KMS-11 (cell line): Measurements from ENCODE around the gene KIF19.
"Not testable (repeated sequence)": the region's sequence is repeated elsewhere in the genome, so short reads cannot be mapped to it uniquely, and the experiment has no call there.

Source experiments
- H2AFZ ChIP-seq: fragments of 200-600 bp; sonication (generic); 2 replicates; pipeline ENCODE4 v1.6.1; 2016; ENCODE audit warnings: antibody characterized with exemption, mixed run types, low read depth
- H3K27ac ChIP-seq: fragments of 200-600 bp; sonication (generic); 2 replicates; pipeline ENCODE4 v1.6.1; 2016; ENCODE audit warnings: mild to moderate bottlenecking, mixed run types
- H3K27me3 ChIP-seq: fragments of 200-600 bp; sonication (generic); 2 replicates; pipeline ENCODE4 v1.6.1; 2017; ENCODE audit warnings: mild to moderate bottlenecking, low read depth, mixed run types, moderate library complexity; ENCODE audit not compliant: insufficient read depth
- H3K36me3 ChIP-seq: fragments of 200-600 bp; sonication (generic); 2 replicates; pipeline ENCODE4 v1.6.1; 2017; ENCODE audit warnings: mild to moderate bottlenecking, mixed run types; ENCODE audit not compliant: insufficient read depth
- H3K4me1 ChIP-seq: fragments of 200-600 bp; sonication (generic); 2 replicates; pipeline ENCODE4 v1.6.1; 2016; ENCODE audit warnings: mild to moderate bottlenecking, low read depth, mixed run types; ENCODE audit not compliant: poor library complexity, severe bottlenecking
- H3K4me2 ChIP-seq: fragments of 200-600 bp; sonication (generic); 2 replicates; pipeline ENCODE4 v1.7.0; 2016; ENCODE audit warnings: mild to moderate bottlenecking, mixed run types
- H3K4me3 ChIP-seq: fragments of 200-600 bp; sonication (generic); IDR thresholded peaks from 2 replicates; pipeline ENCODE4 v1.6.1; 2017; ENCODE audit warnings: low read depth, low read length, mixed read lengths; ENCODE audit not compliant: insufficient read depth
- H3K79me2 ChIP-seq: fragments of 200-600 bp; sonication (generic); 2 replicates; pipeline ENCODE4 v1.6.1; 2016; ENCODE audit warnings: low read depth, mixed run types; ENCODE audit not compliant: insufficient read depth
- H3K9ac ChIP-seq: fragments of 200-600 bp; sonication (generic); 2 replicates; pipeline ENCODE4 v1.6.1; 2016; ENCODE audit warnings: mild to moderate bottlenecking, mixed run types
- H4K20me1 ChIP-seq: fragments of 200-600 bp; sonication (generic); 2 replicates; pipeline ENCODE4 v1.6.1; 2016; ENCODE audit warnings: mild to moderate bottlenecking, mixed run types; ENCODE audit not compliant: insufficient read depth
- TF ChIP-seq, protein P1 (sequence below): fragments of 200-600 bp; sonication (generic); conservative IDR thresholded peaks from 2 replicates; pipeline ENCODE4 v1.6.1; 2017; ENCODE audit warnings: low read depth, mild to moderate bottlenecking, antibody characterized with exemption, low read length, moderate library complexity, mixed read lengths

Gene KIF19, protein sequence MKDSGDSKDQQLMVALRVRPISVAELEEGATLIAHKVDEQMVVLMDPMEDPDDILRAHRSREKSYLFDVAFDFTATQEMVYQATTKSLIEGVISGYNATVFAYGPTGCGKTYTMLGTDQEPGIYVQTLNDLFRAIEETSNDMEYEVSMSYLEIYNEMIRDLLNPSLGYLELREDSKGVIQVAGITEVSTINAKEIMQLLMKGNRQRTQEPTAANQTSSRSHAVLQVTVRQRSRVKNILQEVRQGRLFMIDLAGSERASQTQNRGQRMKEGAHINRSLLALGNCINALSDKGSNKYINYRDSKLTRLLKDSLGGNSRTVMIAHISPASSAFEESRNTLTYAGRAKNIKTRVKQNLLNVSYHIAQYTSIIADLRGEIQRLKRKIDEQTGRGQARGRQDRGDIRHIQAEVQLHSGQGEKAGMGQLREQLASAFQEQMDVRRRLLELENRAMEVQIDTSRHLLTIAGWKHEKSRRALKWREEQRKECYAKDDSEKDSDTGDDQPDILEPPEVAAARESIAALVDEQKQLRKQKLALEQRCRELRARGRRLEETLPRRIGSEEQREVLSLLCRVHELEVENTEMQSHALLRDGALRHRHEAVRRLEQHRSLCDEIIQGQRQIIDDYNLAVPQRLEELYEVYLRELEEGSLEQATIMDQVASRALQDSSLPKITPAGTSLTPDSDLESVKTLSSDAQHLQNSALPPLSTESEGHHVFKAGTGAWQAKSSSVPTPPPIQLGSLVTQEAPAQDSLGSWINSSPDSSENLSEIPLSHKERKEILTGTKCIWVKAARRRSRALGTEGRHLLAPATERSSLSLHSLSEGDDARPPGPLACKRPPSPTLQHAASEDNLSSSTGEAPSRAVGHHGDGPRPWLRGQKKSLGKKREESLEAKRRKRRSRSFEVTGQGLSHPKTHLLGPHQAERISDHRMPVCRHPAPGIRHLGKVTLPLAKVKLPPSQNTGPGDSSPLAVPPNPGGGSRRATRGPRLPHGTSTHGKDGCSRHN

DNA sequence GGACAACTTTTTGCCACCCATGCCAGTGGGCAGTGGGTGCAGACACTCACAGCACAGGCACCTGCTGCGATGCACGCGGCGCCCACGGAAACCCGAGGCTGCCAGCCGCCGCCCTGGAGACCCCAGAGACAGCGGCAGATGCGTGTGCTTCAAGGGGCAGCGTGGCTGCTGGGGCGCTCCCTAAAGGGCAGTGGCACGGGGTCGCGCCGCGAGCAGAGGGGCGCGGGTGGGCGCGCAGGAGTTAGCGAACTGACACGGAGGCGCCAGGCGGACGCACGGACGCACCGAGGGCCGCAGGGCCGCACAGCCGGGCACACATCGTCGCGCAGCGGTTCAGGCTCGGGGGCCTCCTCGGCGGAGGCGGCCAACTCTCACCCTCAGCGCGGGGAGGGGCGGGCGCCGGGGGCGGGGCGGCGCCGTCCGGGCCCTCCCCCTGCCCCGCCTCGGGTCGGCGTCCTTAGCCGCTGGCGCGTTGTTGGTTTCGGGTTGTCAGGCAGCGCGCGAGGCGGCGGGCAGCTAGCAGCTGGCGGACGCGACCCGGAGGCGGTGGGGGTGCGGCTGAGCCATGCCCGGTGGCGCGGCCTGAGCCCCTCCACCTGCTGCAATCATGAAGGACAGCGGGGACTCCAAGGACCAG is at the start of gene KIF19:
Gene KIF19 (plus strand): TSS at position 484 of the 637 bp plus-strand sequence. CDS start 124 bp downstream, at position 608.
- H2AFZ ChIP-seq, result no peak within 1 kb of the TSS
- no peak within 1 kb of the TSS for H3K9ac ChIP-seq
- peaks cover 63% of the 10 kb centered on the region; the same call in 1 of the 2 replicates for H3K27me3 ChIP-seq
- no peak within 1 kb of the TSS for H3K4me2 ChIP-seq
- no peak within 1 kb of the TSS for H3K27ac ChIP-seq
- no peaks in the 10 kb centered on the region for H3K36me3 ChIP-seq
- no peak within 1 kb of the TSS for H3K4me3 ChIP-seq
- H3K79me2 ChIP-seq, result no peaks in the 10 kb centered on the region
- no peaks in the 10 kb centered on the region for H4K20me1 ChIP-seq
- H3K4me1 ChIP-seq, result no peaks in the 10 kb centered on the region
- TF ChIP-seq, protein P1, sequence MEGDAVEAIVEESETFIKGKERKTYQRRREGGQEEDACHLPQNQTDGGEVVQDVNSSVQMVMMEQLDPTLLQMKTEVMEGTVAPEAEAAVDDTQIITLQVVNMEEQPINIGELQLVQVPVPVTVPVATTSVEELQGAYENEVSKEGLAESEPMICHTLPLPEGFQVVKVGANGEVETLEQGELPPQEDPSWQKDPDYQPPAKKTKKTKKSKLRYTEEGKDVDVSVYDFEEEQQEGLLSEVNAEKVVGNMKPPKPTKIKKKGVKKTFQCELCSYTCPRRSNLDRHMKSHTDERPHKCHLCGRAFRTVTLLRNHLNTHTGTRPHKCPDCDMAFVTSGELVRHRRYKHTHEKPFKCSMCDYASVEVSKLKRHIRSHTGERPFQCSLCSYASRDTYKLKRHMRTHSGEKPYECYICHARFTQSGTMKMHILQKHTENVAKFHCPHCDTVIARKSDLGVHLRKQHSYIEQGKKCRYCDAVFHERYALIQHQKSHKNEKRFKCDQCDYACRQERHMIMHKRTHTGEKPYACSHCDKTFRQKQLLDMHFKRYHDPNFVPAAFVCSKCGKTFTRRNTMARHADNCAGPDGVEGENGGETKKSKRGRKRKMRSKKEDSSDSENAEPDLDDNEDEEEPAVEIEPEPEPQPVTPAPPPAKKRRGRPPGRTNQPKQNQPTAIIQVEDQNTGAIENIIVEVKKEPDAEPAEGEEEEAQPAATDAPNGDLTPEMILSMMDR, result no peak

DNA sequence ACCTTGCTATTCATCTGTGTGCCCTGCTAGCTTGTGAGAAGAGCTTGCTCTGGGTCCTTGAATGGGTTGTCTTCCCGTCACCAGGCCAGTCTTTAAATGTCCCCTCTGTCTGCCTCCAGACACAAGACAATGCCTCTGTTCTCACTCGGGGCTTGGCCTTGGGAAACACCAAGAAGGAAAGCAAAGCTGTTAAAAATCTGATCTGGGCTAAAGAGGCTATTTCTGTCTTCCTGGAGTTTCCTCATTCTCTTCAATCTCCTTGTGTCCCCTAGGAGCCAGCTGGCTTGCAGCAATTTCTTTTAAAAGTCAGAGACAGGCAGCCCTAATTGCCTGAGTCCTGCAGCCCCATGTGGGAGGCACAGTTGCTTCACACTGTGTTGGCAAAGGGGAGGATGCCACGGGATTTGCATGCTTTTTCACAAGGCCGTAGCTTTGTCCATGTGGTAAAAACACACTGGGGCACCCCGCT is 49.5 kb upstream of the KIF19 start:
- Histone ChIP-seq H3K4me2 (no peak overlapping the region), H3K4me3 (no peak overlapping the region), H3K4me1 (no peaks in the 10 kb centered on the region)

DNA sequence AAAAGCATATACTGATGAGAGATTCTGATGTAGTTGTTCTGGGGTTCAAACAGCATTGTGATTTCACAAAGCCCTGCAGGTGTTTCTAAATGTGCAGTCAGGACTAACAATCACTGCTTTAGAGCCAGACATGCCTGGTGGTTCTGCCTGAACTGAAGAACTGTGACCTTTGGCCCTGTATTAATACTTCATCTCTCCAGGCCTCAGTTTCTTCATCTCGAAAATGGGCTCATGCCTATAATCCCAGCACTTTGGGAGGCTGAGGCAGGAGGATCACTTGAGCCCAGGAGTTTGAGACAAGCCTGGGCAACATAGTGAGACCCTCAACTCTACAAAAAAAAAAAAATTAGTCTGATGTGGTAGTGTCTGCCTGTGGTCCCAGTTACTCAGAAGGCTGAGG is 48.1 kb upstream of the KIF19 start:
- Histone ChIP-seq H3K4me3 (no peak overlapping the region), H3K4me1 (no peaks in the 10 kb centered on the region), H3K4me2 (no peak overlapping the region), H3K36me3 (no peaks in the 10 kb centered on the region), H4K20me1 (no peaks in the 10 kb centered on the region), H3K27ac (no peak overlapping the region), H3K79me2 (no peaks in the 10 kb centered on the region), H3K27me3 (peaks cover 59% of the 10 kb centered on the region), H2AFZ (no peak overlapping the region), H3K9ac (no peak overlapping the region)
- TF ChIP-seq, protein P1, result no peak

More for the DNA sequence above, 49.5 kb upstream of the KIF19 start:
- H3K27ac ChIP-seq, result no peak overlapping the region
- H3K9ac ChIP-seq, result no peak overlapping the region
- H3K79me2 ChIP-seq, result no peaks in the 10 kb centered on the region
- H2AFZ ChIP-seq, result no peak overlapping the region
- TF ChIP-seq, protein P1, result no peak
- peaks cover 62% of the 10 kb centered on the region for H3K27me3 ChIP-seq
- H4K20me1 ChIP-seq, result no peaks in the 10 kb centered on the region
- no peaks in the 10 kb centered on the region for H3K36me3 ChIP-seq

DNA sequence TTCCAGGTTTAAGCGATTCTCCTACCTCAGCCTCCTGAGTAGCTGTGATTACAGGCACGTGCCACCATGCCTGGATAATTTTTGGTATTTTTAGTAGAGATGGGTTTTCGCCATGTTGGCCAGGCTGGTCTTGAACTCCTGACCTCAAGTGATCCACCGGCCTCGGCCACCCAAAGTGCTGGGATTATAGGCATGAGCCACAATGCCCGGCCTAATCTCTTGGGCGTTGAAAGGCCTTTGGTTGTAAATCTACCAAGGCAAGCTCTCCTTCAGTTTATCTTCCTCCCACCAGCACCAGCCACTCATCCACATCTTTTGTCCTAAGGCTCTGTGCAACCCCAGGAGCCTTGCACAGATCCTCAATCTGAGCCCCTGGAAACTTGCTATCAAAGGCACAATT is 46.4 kb upstream of the KIF19 start:
- not testable (repeated sequence) for H3K4me3 ChIP-seq, H3K79me2 ChIP-seq, H3K27ac ChIP-seq, H4K20me1 ChIP-seq, H2AFZ ChIP-seq, H3K9ac ChIP-seq, H3K4me2 ChIP-seq, H3K36me3 ChIP-seq, H3K4me1 ChIP-seq
- peaks cover 56% of the 10 kb centered on the region for H3K27me3 ChIP-seq
